ENCODE results near the gene DMAC2. TPM values are rescaled to one million over a fixed set of nuclear protein-coding genes. Genes with fewer than 3 reads are reported as not detected.

Gene DMAC2
- total RNA-seq, 2 donors from 2014 or later: 58.3 to 58.7 TPM

DNA sequence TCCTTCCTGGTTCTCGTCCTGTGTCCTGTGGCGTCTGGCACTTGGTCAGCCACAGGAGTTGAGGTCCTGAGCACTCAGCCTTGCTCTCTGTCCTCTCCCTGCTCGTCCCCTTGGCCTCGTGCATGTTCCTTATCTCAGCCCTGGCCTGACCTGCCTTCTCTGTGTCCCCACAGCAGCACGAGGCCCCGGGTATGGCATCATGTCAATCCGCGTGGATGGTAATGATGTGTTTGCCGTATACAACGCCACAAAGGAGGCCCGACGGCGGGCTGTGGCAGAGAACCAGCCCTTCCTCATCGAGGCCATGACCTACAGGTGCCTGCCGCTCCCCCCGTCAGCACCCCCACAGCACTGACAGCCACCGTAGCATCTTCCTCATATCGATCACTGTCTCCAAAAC is 17.3 kb downstream of the DMAC2 start:
- DNase-seq (ENCODE audit: low spot score) (no peak), ATAC-seq (no peak)
- Mint-ChIP-seq H3K9me3 (no peaks in the 10 kb centered on the region), H3K27ac (peak overlapping the region in 1 of 2 donors; percentile 52), H3K4me1 (ENCODE audit: low read depth in 2 of 2) (peaks cover 7 to 18% of the 10 kb centered on the region in 2 donors), H3K4me3 (no peak overlapping the region), H3K27me3 (no peaks in the 10 kb centered on the region), H3K36me3 (no peaks in the 10 kb centered on the region)

DNA sequence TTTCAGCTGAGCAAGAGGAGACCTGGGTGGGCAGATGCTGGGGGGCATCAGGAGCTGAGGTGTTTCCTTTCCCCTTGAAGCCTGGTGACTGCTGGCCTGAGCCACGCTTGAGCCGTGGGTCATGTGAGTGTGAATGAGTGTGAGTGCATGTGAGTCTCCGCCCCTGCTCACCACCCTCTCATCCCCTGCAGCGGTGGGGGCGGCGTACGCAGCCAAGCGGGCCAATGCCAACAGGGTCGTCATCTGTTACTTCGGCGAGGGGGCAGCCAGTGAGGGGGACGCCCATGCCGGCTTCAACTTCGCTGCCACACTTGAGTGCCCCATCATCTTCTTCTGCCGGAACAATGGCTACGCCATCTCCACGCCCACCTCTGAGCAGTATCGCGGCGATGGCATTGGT is 17.7 kb downstream of the DMAC2 start:
- Mint-ChIP-seq H3K27me3 (no peaks in the 10 kb centered on the region), H3K27ac (peak overlapping the region in 1 of 2 donors; percentile 52), H3K9me3 (no peaks in the 10 kb centered on the region), H3K36me3 (no peaks in the 10 kb centered on the region), H3K4me1 (ENCODE audit: low read depth in 2 of 2) (peaks cover 3 to 15% of the 10 kb centered on the region in 2 donors), H3K4me3 (no peak overlapping the region)
- no peak for ATAC-seq
- DNase-seq (ENCODE audit: low spot score): no peak

DNA sequence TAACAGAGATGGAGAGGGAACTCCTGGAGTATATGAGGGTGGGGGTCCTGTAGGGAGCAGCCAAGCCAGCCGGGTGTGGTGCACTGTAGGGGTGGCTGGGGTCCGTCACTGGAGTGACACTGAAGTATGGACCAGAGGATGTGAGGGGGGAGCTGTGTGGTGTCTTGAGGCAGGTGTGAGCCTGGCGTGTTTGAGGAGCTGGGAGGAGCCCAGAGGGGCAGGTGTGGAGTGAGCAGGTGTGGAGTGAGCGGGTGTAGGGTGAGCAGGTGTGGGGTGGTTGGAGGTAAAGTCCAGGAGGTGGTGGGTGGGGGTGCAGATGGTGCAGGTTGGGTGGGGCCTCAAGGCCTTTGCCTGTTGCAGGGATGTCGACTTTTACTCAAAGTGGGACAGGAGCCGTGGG is 18.4 kb downstream of the DMAC2 start:
- Mint-ChIP-seq H3K27me3 (no peaks in the 10 kb centered on the region), H3K36me3 (no peaks in the 10 kb centered on the region), H3K4me1 (ENCODE audit: low read depth in 2 of 2) (peaks cover 0 to 10% of the 10 kb centered on the region in 2 donors), H3K4me3 (no peak overlapping the region), H3K27ac (no peak overlapping the region), H3K9me3 (no peaks in the 10 kb centered on the region)
- ATAC-seq (no peak), DNase-seq (ENCODE audit: low spot score) (no peak)

DNA sequence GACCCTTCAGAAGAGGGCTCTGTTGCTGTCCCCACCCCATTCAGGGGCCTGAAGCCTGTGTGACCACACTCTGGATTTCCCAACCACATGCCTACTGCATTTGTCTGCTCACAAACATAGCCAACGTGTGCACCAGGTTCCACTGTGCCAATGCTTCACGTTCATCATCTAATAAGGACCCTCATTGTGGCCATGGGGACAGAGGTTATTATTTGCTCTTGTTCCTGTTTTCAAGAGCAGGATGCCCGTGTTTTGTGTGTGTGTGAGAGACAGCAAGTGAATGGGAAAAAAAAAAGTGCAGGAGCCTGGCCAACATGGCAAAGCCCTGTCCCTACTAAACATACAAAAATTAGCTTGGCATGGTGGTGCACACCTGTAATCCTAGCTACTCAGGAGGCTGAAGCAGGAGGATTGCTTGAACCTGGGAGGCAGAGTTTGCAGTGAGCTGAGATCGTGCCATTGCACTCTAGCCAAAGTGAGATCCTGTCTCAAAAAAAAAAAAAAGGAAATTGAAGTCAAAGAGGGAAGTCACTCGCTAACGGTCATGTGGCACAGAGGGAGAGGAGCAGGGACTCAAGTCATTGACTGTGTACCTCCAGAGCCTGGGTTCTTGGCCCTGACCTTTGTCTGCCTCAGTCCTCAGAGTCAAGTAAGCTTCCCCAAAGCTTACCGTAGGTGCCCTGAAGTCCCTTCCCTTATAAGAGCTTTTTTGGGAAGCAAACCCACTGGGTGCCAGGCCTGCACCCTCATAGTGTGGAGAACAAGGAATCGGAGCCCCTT is 19.4 kb downstream of the DMAC2 start:
- Mint-ChIP-seq H3K27ac (no peak overlapping the region), H3K4me1 (ENCODE audit: low read depth in 2 of 2) (peaks cover 0 to 8% of the 10 kb centered on the region in 2 donors), H3K9me3 (no peaks in the 10 kb centered on the region), H3K36me3 (no peaks in the 10 kb centered on the region), H3K4me3 (no peak overlapping the region), H3K27me3 (no peaks in the 10 kb centered on the region)
- no peak for ATAC-seq
- no peak for DNase-seq (ENCODE audit: low spot score)

DNA sequence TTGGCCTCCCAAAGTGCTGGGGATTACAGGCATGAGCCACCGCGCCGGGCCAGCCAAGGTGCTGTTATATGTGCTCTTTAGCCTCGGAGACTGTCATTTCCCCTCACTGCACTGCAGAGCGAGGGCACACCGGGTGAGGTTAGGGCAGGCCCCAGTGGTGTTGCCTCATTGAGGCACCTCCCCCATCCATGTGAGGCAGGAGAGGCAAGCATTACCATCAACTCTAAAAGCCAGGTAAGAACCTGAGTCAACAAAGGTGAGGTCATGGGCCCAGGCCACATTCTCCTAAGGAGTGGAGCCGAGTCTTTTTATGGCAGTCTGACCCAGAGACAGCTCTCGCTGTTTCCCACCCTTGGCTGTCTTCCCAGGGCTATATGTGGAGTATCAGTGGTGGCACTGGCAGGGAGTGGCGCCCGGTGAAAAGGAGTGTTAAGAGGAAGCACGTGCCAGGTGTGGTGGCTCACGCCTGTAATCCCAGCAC is 23.5 kb downstream of the DMAC2 start:
- no peaks in the 10 kb centered on the region for H3K27me3 Mint-ChIP-seq
- H3K36me3 Mint-ChIP-seq: peaks cover 5% of the 10 kb centered on the region
- ATAC-seq (no peak), DNase-seq (ENCODE audit: low spot score) (no peak)
- H3K9me3 Mint-ChIP-seq: no peaks in the 10 kb centered on the region
- no peak overlapping the region for H3K4me3 Mint-ChIP-seq
- H3K4me1 Mint-ChIP-seq (ENCODE audit: low read depth in 2 of 2): peaks cover 0 to 6% of the 10 kb centered on the region in 2 donors
- no peak overlapping the region for H3K27ac Mint-ChIP-seq

DNA sequence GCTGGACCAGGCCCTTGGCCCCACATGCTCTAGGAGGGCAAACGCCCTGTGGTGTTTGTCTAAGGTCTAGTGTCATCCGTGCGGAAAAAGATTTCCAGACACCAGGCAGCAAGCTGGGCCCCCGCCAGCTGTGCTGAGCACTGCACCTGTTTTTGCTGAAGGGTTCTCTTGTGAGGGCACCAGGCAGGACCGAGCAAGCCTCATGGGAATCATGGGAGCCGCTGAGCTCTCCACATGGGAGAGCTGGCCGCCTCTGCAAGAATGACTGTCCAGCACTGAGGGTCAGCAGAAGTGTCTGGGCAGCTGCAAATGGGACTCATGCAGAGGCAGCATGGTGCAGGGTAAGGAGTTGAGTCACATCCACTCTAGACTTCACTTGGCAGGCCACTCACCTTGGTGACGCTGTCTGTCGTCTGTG is 24.5 kb downstream of the DMAC2 start:
- H3K9me3 Mint-ChIP-seq: no peaks in the 10 kb centered on the region
- peaks cover 1 to 6% of the 10 kb centered on the region in 2 donors for H3K4me1 Mint-ChIP-seq (ENCODE audit: low read depth in 2 of 2)
- peaks cover 5% of the 10 kb centered on the region for H3K36me3 Mint-ChIP-seq
- no peak overlapping the region for H3K27ac Mint-ChIP-seq
- no peak overlapping the region for H3K4me3 Mint-ChIP-seq
- DNase-seq (ENCODE audit: low spot score) (no peak), ATAC-seq (no peak)
- H3K27me3 Mint-ChIP-seq: no peaks in the 10 kb centered on the region

DNA sequence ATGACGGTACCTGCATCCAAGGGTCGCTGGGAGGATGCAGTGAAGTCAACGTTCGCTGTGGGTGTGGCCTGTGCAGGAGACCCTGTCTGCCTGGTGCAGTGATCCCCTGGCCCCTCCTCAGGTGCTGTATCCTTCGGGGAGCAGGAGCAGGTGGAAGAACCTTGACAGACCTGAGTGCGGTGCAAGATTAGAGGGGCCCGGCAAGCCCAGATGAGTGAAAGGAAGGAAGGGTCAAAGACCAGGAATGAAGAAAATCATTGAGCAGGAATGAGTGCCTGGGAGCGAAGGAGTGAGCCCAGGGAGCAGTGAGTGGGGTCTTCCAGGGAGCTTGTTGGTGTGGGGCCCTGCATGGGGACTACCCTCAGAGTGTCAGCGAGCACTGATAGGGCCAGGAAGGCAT is 25.3 kb downstream of the DMAC2 start:
- Mint-ChIP-seq H3K36me3 (peaks cover 5% of the 10 kb centered on the region), H3K27me3 (no peaks in the 10 kb centered on the region), H3K9me3 (no peaks in the 10 kb centered on the region), H3K4me3 (no peak overlapping the region), H3K4me1 (ENCODE audit: low read depth in 2 of 2) (peaks cover 8 to 12% of the 10 kb centered on the region in 2 donors), H3K27ac (no peak overlapping the region)
- no peak for ATAC-seq
- no peak for DNase-seq (ENCODE audit: low spot score)

DNA sequence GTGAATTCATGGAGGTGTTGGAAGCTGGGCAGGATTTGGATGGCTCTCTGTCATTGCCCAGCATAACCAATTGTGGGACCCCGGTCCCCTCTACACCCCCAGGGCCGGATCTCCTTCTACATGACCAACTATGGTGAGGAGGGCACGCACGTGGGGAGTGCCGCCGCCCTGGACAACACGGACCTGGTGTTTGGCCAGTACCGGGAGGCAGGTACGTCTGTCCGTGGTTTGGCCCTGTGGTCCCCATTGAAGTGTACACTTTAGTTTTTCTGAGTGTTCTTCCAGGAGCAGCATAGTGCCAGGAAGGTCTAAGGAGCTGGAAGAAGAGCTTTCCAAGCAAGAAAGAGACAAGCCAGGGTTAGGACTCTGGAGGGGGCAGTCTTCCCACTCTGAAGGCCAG is 25.8 kb downstream of the DMAC2 start:
- DNase-seq (ENCODE audit: low spot score) (no peak), ATAC-seq (no peak)
- H3K4me3 Mint-ChIP-seq: no peak overlapping the region
- no peaks in the 10 kb centered on the region for H3K9me3 Mint-ChIP-seq
- H3K27me3 Mint-ChIP-seq: no peaks in the 10 kb centered on the region
- H3K4me1 Mint-ChIP-seq (ENCODE audit: low read depth in 2 of 2): peaks cover 13 to 17% of the 10 kb centered on the region in 2 donors
- peaks cover 5% of the 10 kb centered on the region for H3K36me3 Mint-ChIP-seq
- no peak overlapping the region for H3K27ac Mint-ChIP-seq

DNA sequence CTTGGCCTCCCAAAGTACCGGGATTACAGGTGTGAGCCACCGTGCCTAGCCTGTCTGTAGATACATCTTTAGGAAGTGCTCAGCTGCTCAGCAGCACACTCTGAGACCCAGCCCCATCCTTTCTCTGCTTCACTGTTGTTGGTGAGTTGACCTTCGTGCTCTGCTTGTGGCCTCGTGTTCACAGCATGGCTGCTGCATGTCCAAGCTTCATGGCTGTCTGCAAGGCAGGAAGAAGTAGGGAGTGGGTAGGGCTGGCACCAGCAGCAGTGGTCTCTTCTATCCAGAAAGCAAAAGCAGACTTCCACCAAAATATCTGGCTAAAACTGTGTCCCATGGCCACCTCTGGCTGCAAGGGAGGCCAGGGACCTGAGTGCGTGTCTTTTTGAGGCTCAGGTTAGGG is 26.8 kb downstream of the DMAC2 start:
- no peaks in the 10 kb centered on the region for H3K9me3 Mint-ChIP-seq
- peaks cover 5% of the 10 kb centered on the region for H3K36me3 Mint-ChIP-seq
- H3K4me3 Mint-ChIP-seq: no peak overlapping the region
- no peaks in the 10 kb centered on the region for H3K27me3 Mint-ChIP-seq
- ATAC-seq (no peak), DNase-seq (ENCODE audit: low spot score) (no peak)
- H3K27ac Mint-ChIP-seq: no peak overlapping the region
- peaks cover 15 to 19% of the 10 kb centered on the region in 2 donors for H3K4me1 Mint-ChIP-seq (ENCODE audit: low read depth in 2 of 2)

DNA sequence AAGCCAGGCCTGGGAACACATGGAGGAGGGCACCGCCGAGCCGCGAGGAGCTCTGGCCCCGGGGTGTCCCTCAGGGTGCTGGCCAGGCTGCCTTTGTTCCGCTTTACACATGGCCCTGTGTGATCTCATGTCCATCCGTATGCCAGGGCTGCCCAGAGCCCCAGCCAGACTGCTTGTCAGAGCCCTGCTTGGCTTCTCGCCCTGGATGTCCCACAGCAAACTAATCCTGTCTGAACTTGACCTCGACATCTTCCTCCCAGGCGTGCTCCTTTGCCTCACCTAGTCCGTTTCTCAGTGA is 27.8 kb downstream of the DMAC2 start:
- H3K27ac Mint-ChIP-seq: no peak overlapping the region
- peaks cover 15 to 21% of the 10 kb centered on the region in 2 donors for H3K4me1 Mint-ChIP-seq (ENCODE audit: low read depth in 2 of 2)
- no peaks in the 10 kb centered on the region for H3K27me3 Mint-ChIP-seq
- ATAC-seq (no peak), DNase-seq (ENCODE audit: low spot score) (no peak)
- H3K4me3 Mint-ChIP-seq: no peak overlapping the region
- H3K36me3 Mint-ChIP-seq: peaks cover 5% of the 10 kb centered on the region
- no peaks in the 10 kb centered on the region for H3K9me3 Mint-ChIP-seq

DNA sequence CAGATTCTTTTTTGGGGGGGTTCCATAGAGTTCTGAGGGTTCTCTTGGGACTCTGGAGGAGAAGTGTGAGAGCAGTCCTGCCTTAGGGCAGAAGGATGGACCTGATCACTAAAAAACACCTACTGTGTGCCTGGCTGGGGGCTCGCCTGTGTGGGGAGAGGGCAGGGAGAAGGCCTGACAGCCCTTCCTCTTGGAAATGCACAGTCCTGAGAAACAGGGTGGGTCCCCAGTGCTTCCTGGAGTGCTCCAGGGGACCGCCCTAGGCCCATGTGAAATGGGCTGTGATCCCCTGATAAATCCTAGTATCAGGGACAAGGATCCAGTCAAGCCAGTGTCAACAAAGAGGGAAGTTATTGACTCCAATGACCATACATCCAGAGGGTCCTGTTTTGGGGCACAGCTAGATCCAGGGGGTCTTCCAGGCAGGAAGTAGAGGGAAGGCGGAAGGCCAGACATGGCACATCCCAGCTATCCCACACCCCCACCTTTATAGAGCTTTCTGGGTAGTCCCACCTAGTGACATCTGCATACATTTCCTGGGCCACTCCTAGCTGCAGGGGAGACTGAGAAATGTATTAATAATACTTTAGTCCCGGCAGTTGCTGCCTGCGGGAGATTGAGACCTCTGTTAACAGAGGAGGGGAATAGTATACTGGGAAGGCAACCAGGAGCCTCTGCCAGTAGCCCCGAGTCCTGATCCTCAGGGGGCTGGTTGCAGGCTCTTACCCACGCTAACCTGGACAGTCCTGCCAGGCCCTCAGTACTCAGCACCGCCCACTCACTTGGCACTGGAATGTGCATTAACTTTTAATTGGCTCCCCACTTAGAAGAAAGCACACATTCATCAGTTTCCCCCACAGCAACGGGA is 28.4 kb downstream of the DMAC2 start:
- ATAC-seq: no peak
- Mint-ChIP-seq H3K9me3 (no peaks in the 10 kb centered on the region), H3K36me3 (peaks cover 5% of the 10 kb centered on the region), H3K27ac (no peak overlapping the region), H3K4me3 (no peak overlapping the region), H3K27me3 (no peaks in the 10 kb centered on the region), H3K4me1 (ENCODE audit: low read depth in 2 of 2) (peaks cover 15 to 22% of the 10 kb centered on the region in 2 donors)
- no peak for DNase-seq (ENCODE audit: low spot score)

DNA sequence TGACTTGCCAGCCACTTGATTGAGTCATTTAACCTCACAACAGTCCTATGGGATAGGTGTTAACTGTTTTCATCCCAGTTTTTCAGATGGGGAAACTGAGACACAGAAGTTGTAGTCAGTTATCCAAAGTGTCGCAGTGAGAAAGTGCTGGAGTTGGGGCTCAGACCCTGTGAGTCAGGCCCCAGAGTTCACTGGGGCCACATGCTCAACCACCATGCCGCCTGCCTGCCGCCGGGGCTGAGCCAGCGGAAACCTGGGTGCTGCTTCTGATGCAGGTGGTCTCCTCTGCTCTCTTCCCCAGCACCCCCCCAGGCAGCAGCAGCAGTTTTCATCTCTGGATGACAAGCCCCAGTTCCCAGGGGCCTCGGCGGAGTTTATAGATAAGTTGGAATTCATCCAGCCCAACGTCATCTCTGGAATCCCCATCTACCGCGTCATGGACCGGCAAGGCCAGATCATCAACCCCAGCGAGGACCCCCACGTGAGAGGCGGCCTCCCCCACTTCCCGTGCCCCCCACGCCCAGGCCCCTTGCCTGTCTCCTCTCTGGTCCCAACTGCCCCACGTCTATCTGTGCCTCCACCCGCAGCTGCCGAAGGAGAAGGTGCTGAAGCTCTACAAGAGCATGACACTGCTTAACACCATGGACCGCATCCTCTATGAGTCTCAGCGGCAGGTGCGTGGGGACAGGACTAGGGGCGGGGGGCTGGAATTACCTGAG is 29.2 kb downstream of the DMAC2 start:
- no peak for DNase-seq (ENCODE audit: low spot score)
- H3K4me3 Mint-ChIP-seq: peak overlapping the region; percentile 63
- no peaks in the 10 kb centered on the region for H3K9me3 Mint-ChIP-seq
- no peaks in the 10 kb centered on the region for H3K27me3 Mint-ChIP-seq
- H3K36me3 Mint-ChIP-seq: peaks cover 5% of the 10 kb centered on the region
- H3K27ac Mint-ChIP-seq: peak overlapping the region; percentile 74 to 86
- peaks cover 15 to 22% of the 10 kb centered on the region in 2 donors for H3K4me1 Mint-ChIP-seq (ENCODE audit: low read depth in 2 of 2)
- no peak for ATAC-seq

DNA sequence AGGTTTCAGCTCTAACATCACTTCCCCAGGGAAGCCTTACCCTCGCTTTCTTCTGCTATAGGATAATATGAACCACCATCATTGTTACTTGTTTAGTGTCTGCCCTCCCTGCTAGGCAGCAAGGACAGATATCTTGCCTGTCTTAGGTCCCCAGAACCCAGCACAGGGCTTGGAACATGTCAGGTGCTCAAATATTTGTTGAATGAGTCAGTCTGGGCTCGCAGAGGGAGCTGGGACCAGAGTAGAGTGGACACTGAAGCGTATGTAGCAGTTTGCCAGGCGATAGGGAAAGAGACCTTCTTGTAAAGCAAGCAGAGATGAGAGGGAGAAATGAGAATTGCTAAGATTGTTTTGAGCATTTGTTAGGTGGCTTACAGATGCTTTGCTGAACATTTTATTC is 30.4 kb downstream of the DMAC2 start:
- H3K27ac Mint-ChIP-seq: peak overlapping the region; percentile 74 to 86
- peak overlapping the region; percentile 33 for H3K4me3 Mint-ChIP-seq
- H3K27me3 Mint-ChIP-seq: no peaks in the 10 kb centered on the region
- H3K9me3 Mint-ChIP-seq: no peaks in the 10 kb centered on the region
- peaks cover 15 to 22% of the 10 kb centered on the region in 2 donors for H3K4me1 Mint-ChIP-seq (ENCODE audit: low read depth in 2 of 2)
- no peak for DNase-seq (ENCODE audit: low spot score)
- ATAC-seq: peak in 1 of 2 donors; percentile 8
- peaks cover 4% of the 10 kb centered on the region for H3K36me3 Mint-ChIP-seq
